CD4-positive, CD25-positive, alpha-beta regulatory T cell (primary cell): Measurements from ENCODE around the gene PIK3CG. TPM values are rescaled to one million over a fixed set of nuclear protein-coding genes. Genes with fewer than 3 reads are reported as not detected.
"Not testable (repeated sequence)": the region's sequence is repeated elsewhere in the genome, so short reads cannot be mapped to it uniquely, and the experiment has no call there.

Experiments used
- ATAC-seq, 2 donors: fragments of 150-1000 bp; cut with Tn5 transposase; one replicate each; pipeline ENCODE4 v1.10.0; 2021; ENCODE audit warnings: low read depth in 2 of 2, moderate number of reproducible peaks in 2 of 2, moderate library complexity in 1 of 2
- DNase-seq, 3 donors: peaks; one replicate each; pipeline versions ENCODE4 v3.0.0 to v3.0.0-alpha.2; 2012 to 2022; ENCODE audit warnings: mixed read lengths in 1 of 3
- H3K27ac ChIP-seq: one replicate; pipeline ENCODE4 v1.7.0; 2013; ENCODE audit warnings: mild to moderate bottlenecking, low read length; ENCODE audit not compliant: insufficient read depth, poor library complexity, severe bottlenecking
- H3K27me3 ChIP-seq: one replicate; pipeline ENCODE4 v1.7.0; 2013; ENCODE audit warnings: low read length; ENCODE audit not compliant: control insufficient read depth, insufficient read depth
- H3K36me3 ChIP-seq: one replicate; pipeline ENCODE4 v1.7.0; 2013; ENCODE audit warnings: mild to moderate bottlenecking, low read length, moderate library complexity; ENCODE audit not compliant: control insufficient read depth, insufficient read depth
- H3K4me1 ChIP-seq: 2 replicates; pipeline ENCODE4 v1.7.0; 2013; ENCODE audit warnings: mild to moderate bottlenecking, low read length; ENCODE audit not compliant: insufficient read depth, control insufficient read depth, poor library complexity, severe bottlenecking
- H3K4me3 ChIP-seq: one replicate; pipeline ENCODE4 v1.7.0; 2013; ENCODE audit warnings: low read depth, mild to moderate bottlenecking, low read length, moderate library complexity
- H3K9me3 ChIP-seq, 2 experiments: 1 replicate in 1 of 2; 2 replicates in 1 of 2; pipeline ENCODE4 v1.7.0; 2013; ENCODE audit warnings: low read length in 2 of 2, mild to moderate bottlenecking in 1 of 2, moderate library complexity in 1 of 2; ENCODE audit not compliant: control insufficient read depth in 2 of 2
- H3K27ac Mint-ChIP-seq, 3 donors: one replicate each; pipeline ENCODE4 v1.8.0; 2020 to 2022; ENCODE audit warnings: mild to moderate bottlenecking in 3 of 3, mixed read lengths in 3 of 3, moderate library complexity in 2 of 3
- H3K27me3 Mint-ChIP-seq: one replicate; pipeline ENCODE4 v1.8.0; 2022; ENCODE audit warnings: mild to moderate bottlenecking, mixed read lengths
- H3K36me3 Mint-ChIP-seq: one replicate; pipeline ENCODE4 v1.8.0; 2020; ENCODE audit warnings: mixed read lengths
- H3K4me1 Mint-ChIP-seq, 4 donors: one replicate each; pipeline ENCODE4 v1.8.0; 2020 to 2022; ENCODE audit warnings: mixed read lengths in 4 of 4, mild to moderate bottlenecking in 1 of 4
- H3K4me3 Mint-ChIP-seq, 4 donors: one replicate each; pipeline ENCODE4 v1.8.0; 2020 to 2022; ENCODE audit warnings: mild to moderate bottlenecking in 4 of 4, mixed read lengths in 4 of 4, moderate library complexity in 3 of 4
- H3K9me3 Mint-ChIP-seq, 7 donors: one replicate each; pipeline ENCODE4 v1.8.0; 2020 to 2022; ENCODE audit warnings: mixed read lengths in 7 of 7, mild to moderate bottlenecking in 3 of 7, moderate library complexity in 2 of 7
- polyA plus RNA-seq, 4 donors: library from polyadenylated mRNA; unstranded; fragments of 300-500 nt; fragmentation: Illumina TruSeq; gene quantifications; one replicate each; pipeline ENCODE4 v1.2.3, GENCODE V29; 2021
- total RNA-seq: library from RNA; stranded (reverse); gene quantifications from one replicate; pipeline ENCODE4 v1.2.3, GENCODE V29; 2022

Gene PIK3CG
- total and polyA plus RNA-seq, 5 donors from 2014 or later: 16.8 to 35.4 (median 20.9) TPM

GRCh38 chr7:106893591-106893990, 28.5 kb downstream of the PIK3CG start:
- H3K27ac ChIP-seq: no peak overlapping the region
- Mint-ChIP-seq H3K36me3 (peaks cover 65% of the 10 kb centered on the region), H3K9me3 (peaks cover 0 to 8% (median 3%) of the 10 kb centered on the region in 7 donors), H3K4me3 (no peak overlapping the region), H3K27ac (peak overlapping the region in 1 of 3 donors; percentile 11), H3K27me3 (no peaks in the 10 kb centered on the region), H3K4me1 (peaks cover 10 to 20% (median 16%) of the 10 kb centered on the region in 4 donors)
- H3K36me3 ChIP-seq: peaks cover 74% of the 10 kb centered on the region
- H3K4me1 ChIP-seq: no peaks in the 10 kb centered on the region
- ATAC-seq: no peak
- H3K4me3 ChIP-seq: no peak overlapping the region
- peaks cover 0 to 4% of the 10 kb centered on the region in 2 experiments for H3K9me3 ChIP-seq
- DNase-seq: no peak
- H3K27me3 ChIP-seq: no peaks in the 10 kb centered on the region

GRCh38 chr7:106895246-106895864, 30.3 kb downstream of the PIK3CG start:
- Mint-ChIP-seq H3K27me3 (no peaks in the 10 kb centered on the region), H3K27ac (peak overlapping the region in 1 of 3 donors; percentile 23), H3K4me1 (peaks cover 23 to 35% (median 32%) of the 10 kb centered on the region in 4 donors), H3K4me3 (no peak overlapping the region), H3K36me3 (peaks cover 65% of the 10 kb centered on the region), H3K9me3 (peaks cover 0 to 8% (median 3%) of the 10 kb centered on the region in 7 donors)
- H3K9me3 ChIP-seq: peaks cover 0 to 4% of the 10 kb centered on the region in 2 experiments
- H3K4me3 ChIP-seq: no peak overlapping the region
- peaks cover 61% of the 10 kb centered on the region for H3K36me3 ChIP-seq
- no peak for DNase-seq
- peak; percentile 46 to 70 for ATAC-seq
- H3K27me3 ChIP-seq: no peaks in the 10 kb centered on the region
- no peak overlapping the region for H3K27ac ChIP-seq
- no peaks in the 10 kb centered on the region for H3K4me1 ChIP-seq

- Mint-ChIP-seq H3K4me1 (peaks cover 32 to 44% (median 41%) of the 10 kb centered on the region in 4 donors), H3K27ac (peak overlapping the region in 1 of 3 donors; percentile 9), H3K9me3 (peaks cover 0 to 8% (median 3%) of the 10 kb centered on the region in 7 donors), H3K4me3 (no peak overlapping the region), H3K36me3 (peaks cover 67% of the 10 kb centered on the region), H3K27me3 (no peaks in the 10 kb centered on the region)
- H3K4me3 ChIP-seq: no peak overlapping the region
- DNase-seq (no peak), ATAC-seq (no peak)
- H3K27ac ChIP-seq: no peak overlapping the region
- no peaks in the 10 kb centered on the region for H3K27me3 ChIP-seq
- peaks cover 53% of the 10 kb centered on the region for H3K36me3 ChIP-seq
- peaks cover 0 to 4% of the 10 kb centered on the region in 2 experiments for H3K9me3 ChIP-seq
- no peaks in the 10 kb centered on the region for H3K4me1 ChIP-seq
These were observed 31.1 kb downstream of the PIK3CG start for GRCh38 chr7:106896231-106896630.

- H3K27ac ChIP-seq, H3K27ac Mint-ChIP-seq, H3K4me1 ChIP-seq, DNase-seq, H3K9me3 ChIP-seq, ATAC-seq, H3K9me3 Mint-ChIP-seq, H3K4me3 Mint-ChIP-seq, H3K27me3 ChIP-seq, H3K27me3 Mint-ChIP-seq, H3K4me3 ChIP-seq: not testable (repeated sequence)
- H3K36me3 ChIP-seq: peaks cover 40% of the 10 kb centered on the region
- peaks cover 33 to 54% (median 48%) of the 10 kb centered on the region in 4 donors for H3K4me1 Mint-ChIP-seq
- peaks cover 71% of the 10 kb centered on the region for H3K36me3 Mint-ChIP-seq
These were observed 32.5 kb downstream of the PIK3CG start for GRCh38 chr7:106897553-106897952.

GRCh38 chr7:106898967-106899366, 33.9 kb downstream of the PIK3CG start:
- H3K9me3 ChIP-seq, ATAC-seq, H3K27me3 ChIP-seq, DNase-seq, H3K27ac ChIP-seq, H3K4me3 ChIP-seq, H3K4me3 Mint-ChIP-seq, H3K4me1 ChIP-seq, H3K27me3 Mint-ChIP-seq, H3K9me3 Mint-ChIP-seq: not testable (repeated sequence)
- H3K4me1 Mint-ChIP-seq: peaks cover 33 to 51% (median 47%) of the 10 kb centered on the region in 4 donors
- H3K27ac Mint-ChIP-seq: peak overlapping the region in 1 of 3 donors; percentile 1
- H3K36me3 Mint-ChIP-seq: peaks cover 62% of the 10 kb centered on the region
- H3K36me3 ChIP-seq: peaks cover 30% of the 10 kb centered on the region

GRCh38 chr7:106901828-106902441, 36.9 kb downstream of the PIK3CG start:
- peaks cover 0 to 8% (median 1%) of the 10 kb centered on the region in 7 donors for H3K9me3 Mint-ChIP-seq
- no peaks in the 10 kb centered on the region for H3K4me1 ChIP-seq

GRCh38 chr7:106905734-106906133, 40.7 kb downstream of the PIK3CG start:
- Histone ChIP-seq H3K4me1 (no peaks in the 10 kb centered on the region), H3K27me3 (no peaks in the 10 kb centered on the region), H3K9me3 (no peaks in the 10 kb centered on the region), H3K36me3 (peaks cover 36% of the 10 kb centered on the region), H3K4me3 (no peak overlapping the region), H3K27ac (no peak overlapping the region)
- ATAC-seq (no peak), DNase-seq (no peak)
- Mint-ChIP-seq H3K27me3 (no peaks in the 10 kb centered on the region), H3K4me3 (no peak overlapping the region), H3K9me3 (no peaks in the 10 kb centered on the region), H3K27ac (peak overlapping the region in 2 of 3 donors; percentile 26 to 55), H3K4me1 (peaks cover 12 to 15% (median 14%) of the 10 kb centered on the region in 4 donors), H3K36me3 (peaks cover 46% of the 10 kb centered on the region)

More at GRCh38 chr7:106901828-106902441, 36.9 kb downstream of the PIK3CG start:
- Mint-ChIP-seq H3K27me3 (no peaks in the 10 kb centered on the region), H3K27ac (peak overlapping the region; percentile 36 to 80 (median 64)), H3K4me3 (no peak overlapping the region), H3K4me1 (peaks cover 38 to 48% (median 44%) of the 10 kb centered on the region in 4 donors), H3K36me3 (peaks cover 64% of the 10 kb centered on the region)
- H3K27me3 ChIP-seq: no peaks in the 10 kb centered on the region
- H3K36me3 ChIP-seq: peaks cover 33% of the 10 kb centered on the region
- H3K4me3 ChIP-seq: no peak overlapping the region
- peaks cover 0 to 4% of the 10 kb centered on the region in 2 experiments for H3K9me3 ChIP-seq
- H3K27ac ChIP-seq: no peak overlapping the region
- ATAC-seq (no peak), DNase-seq (no peak)
